HepG2 (cell line): ENCODE measurements around the gene IL21R. TPM values are rescaled to one million over a fixed set of nuclear protein-coding genes. Genes with fewer than 3 reads are reported as not detected.

Experiments
- ATAC-seq: fragments of 200-7000 bp; cut with Tn5 transposase; 3 replicates; pipeline ENCODE4 v1.9.1; 2020; ENCODE audit warnings: mild to moderate bottlenecking, moderate library complexity
- BruUV-seq: library from RNA; stranded (reverse); fragments of 400-500 nt; replicated peaks from 2 replicates; lab custom pipeline; 2021; lab: Mats Ljungman, UMichigan
- CTCF ChIA-PET: fragments of 300-600 bp; formaldehyde crosslinking; extraction: SDS; loops from one replicate; lab custom pipeline; 2021; ENCODE audit warnings: low total read pairs, inconsistent platforms, low intra/inter-chr PET ratio; lab: Yijun Ruan, JAX
- POLR2A ChIA-PET: fragments of 350-600 bp; sonication (Branson Sonifier 250); formaldehyde crosslinking; loops from one replicate; lab custom pipeline; 2020; ENCODE audit warnings: antibody characterized with exemption, inconsistent platforms; lab: Yijun Ruan, JAX
- DNase-seq: peaks from one replicate; pipeline ENCODE4 v3.0.0-alpha.2; 2015; ENCODE audit warnings: low spot score
- FAIRE-seq: peaks from 3 replicates; lab custom pipeline; 2011; peaks lifted over from hg19 to GRCh38; lab: Jason Lieb, UNC
- H2AFZ ChIP-seq: one replicate; pipeline ENCODE4 v1.6.1; 2011; ENCODE audit warnings: low read length, inconsistent platforms
- H3K27ac ChIP-seq: fragments of 300-600 bp; 3 replicates; pipeline ENCODE4 v1.8.0; 2011; ENCODE audit warnings: mixed run types, mild to moderate bottlenecking, mixed read lengths, low read length, inconsistent platforms; ENCODE audit not compliant: insufficient read depth; ENCODE audit errors: extremely low read length
- H3K27me3 ChIP-seq, 2 experiments: fragments of 200-600 bp in 1 of 2; 2 replicates in 1 of 2; 3 replicates in 1 of 2; pipeline versions ENCODE4 v1.6.0 to v1.8.0; 2011; ENCODE audit warnings: low read length in 2 of 2, mild to moderate bottlenecking in 2 of 2, moderate library complexity in 2 of 2, inconsistent platforms in 1 of 2; ENCODE audit not compliant: insufficient read depth in 2 of 2, control insufficient read depth in 1 of 2
- H3K36me3 ChIP-seq, 2 experiments: fragments of 200-600 bp in 1 of 2; replicated peaks in 1 of 2; 2 replicates in 1 of 2; 3 replicates in 1 of 2; pipeline versions ENCODE4 v1.5.1 to v1.8.0; 2011; ENCODE audit warnings: low read length in 2 of 2, inconsistent platforms in 1 of 2; ENCODE audit not compliant: insufficient read depth in 2 of 2, control insufficient read depth in 1 of 2
- H3K4me1 ChIP-seq: 2 replicates; pipeline ENCODE4 v1.5.1; 2012; ENCODE audit warnings: low read length, inconsistent platforms; ENCODE audit not compliant: insufficient read depth
- H3K4me2 ChIP-seq: 2 replicates; pipeline ENCODE4 v1.6.0; 2011; ENCODE audit warnings: low read depth, low read length, inconsistent platforms
- H3K4me3 ChIP-seq, 3 experiments: fragments of 200-600 bp in 1 of 3; sonication (generic), shearing (Covaris generic) in 1 of 3; replicated peaks in 1 of 3; 2 replicates each; pipeline ENCODE4 v1.5.1; 2011 to 2016; ENCODE audit warnings: low read length in 3 of 3, inconsistent platforms in 2 of 3, low read depth in 2 of 3, mild to moderate bottlenecking in 2 of 3, control low read depth in 1 of 3, mixed read lengths in 1 of 3; ENCODE audit not compliant: insufficient read depth in 1 of 3
- H3K79me2 ChIP-seq: one replicate; pipeline ENCODE4 v1.6.1; 2011; ENCODE audit warnings: low read length, inconsistent platforms; ENCODE audit not compliant: insufficient read depth
- H3K9ac ChIP-seq: 2 replicates; pipeline ENCODE4 v1.6.0; 2011; ENCODE audit warnings: mild to moderate bottlenecking, low read depth, low read length, inconsistent platforms; ENCODE audit not compliant: insufficient read depth
- H3K9me3 ChIP-seq: 2 replicates; pipeline ENCODE4 v1.5.1; 2012; ENCODE audit warnings: mild to moderate bottlenecking, low read length
- H4K20me1 ChIP-seq: 2 replicates; pipeline ENCODE4 v1.6.0; 2011; ENCODE audit warnings: inconsistent platforms, mild to moderate bottlenecking, low read length, moderate library complexity; ENCODE audit not compliant: insufficient read depth
- ADNP ChIP-seq: sonication (generic); formaldehyde crosslinking; IDR thresholded peaks from 2 replicates; pipeline ENCODE4 v1.4.0; 2020; ENCODE audit warnings: missing genetic modification reagents
- ARNTL ChIP-seq: sonication (generic); formaldehyde crosslinking; IDR thresholded peaks from 2 replicates; pipeline ENCODE4 v1.4.0; 2020; ENCODE audit warnings: mild to moderate bottlenecking, missing genetic modification reagents
- BCL6 ChIP-seq: IDR thresholded peaks from 2 replicates; pipeline ENCODE4 v1.6.1; 2016; ENCODE audit warnings: missing genetic modification reagents, missing compliant biosample characterization
- HDAC2 ChIP-seq: sonication (generic); formaldehyde crosslinking; IDR thresholded peaks from 2 replicates; pipeline ENCODE4 v1.4.0; 2020; ENCODE audit warnings: missing genetic modification reagents
- HOXA9 ChIP-seq: sonication (generic); formaldehyde crosslinking; IDR thresholded peaks from 2 replicates; pipeline ENCODE4 v1.8.1; 2022; ENCODE audit warnings: missing genetic modification reagents, mild to moderate bottlenecking, moderate library complexity, borderline replicate concordance
- NR2C2 ChIP-seq: sonication (generic); formaldehyde crosslinking; IDR thresholded peaks from 2 replicates; pipeline ENCODE4 v1.4.0; 2020; ENCODE audit warnings: missing genetic modification reagents, mild to moderate bottlenecking, moderate library complexity, borderline replicate concordance
- PHF5A ChIP-seq: IDR thresholded peaks from one replicate; pipeline ENCODE4 v1.6.1; 2018; ENCODE audit warnings: low read depth, missing genetic modification reagents; ENCODE audit not compliant: unreplicated experiment
- TSC22D2 ChIP-seq: sonication (generic); formaldehyde crosslinking; IDR thresholded peaks from 2 replicates; pipeline ENCODE4 v1.5.1; 2020; ENCODE audit warnings: missing genetic modification reagents, mild to moderate bottlenecking, borderline replicate concordance
- ZNF253 ChIP-seq: sonication (generic); formaldehyde crosslinking; IDR thresholded peaks from 2 replicates; pipeline ENCODE4 v1.8.0; 2022; ENCODE audit warnings: mild to moderate bottlenecking, missing genetic modification reagents, borderline replicate concordance
- ZNF570 ChIP-seq: sonication (generic); formaldehyde crosslinking; IDR thresholded peaks from 2 replicates; pipeline ENCODE4 v1.4.0; 2020; ENCODE audit warnings: mild to moderate bottlenecking, missing genetic modification reagents, borderline replicate concordance
- ZNF777 ChIP-seq: sonication (generic); formaldehyde crosslinking; IDR thresholded peaks from 2 replicates; pipeline ENCODE4 v1.4.0; 2020; ENCODE audit warnings: missing genetic modification reagents
- WGBS: methylation state at CpG from one replicate; pipeline ENCODE4 v1.1.6; 2017; ENCODE audit warnings: low lambda C conversion rate; 5-methylcytosine and 5-hydroxymethylcytosine counted together
- in situ Hi-C: cut with HindIII; loops from 2 replicates; pipeline ENCODE4 v1.10.0; 2017; ENCODE audit warnings: low pct_unique_long_range_greater_than_20kb; ENCODE audit not compliant: extremely low pct_ligation_motif_present
- intact Hi-C: fragments of 100-400 bp; cut with micrococcal nuclease; formaldehyde crosslinking; loops from one replicate; pipeline ENCODE4 v1.10.0; 2022; ENCODE audit not compliant: unreplicated experiment
- polyA plus RNA-seq, 8 experiments: library from polyadenylated mRNA; depleted of rRNA in 3 of 8; stranded (reverse) in 7 of 8; unstranded in 1 of 8; fragments of >200 nt; fragmentation: Illumina TruSeq in 4 of 8; extraction: Trizol in 4 of 8; gene quantifications; 2 replicates each; pipeline versions ENCODE4 v1.2.1 to v1.2.3, GENCODE V29; 2011 to 2016; ENCODE audit warnings: low read depth in 4 of 8, missing spikeins in 1 of 8, mixed read lengths in 1 of 8; ENCODE audit not compliant: insufficient read depth in 1 of 8
- total RNA-seq, 5 experiments: library from RNA; depleted of rRNA; stranded (reverse); fragments of >200 nt; fragmentation: Illumina TruSeq; extraction: Trizol; gene quantifications; 2 replicates each; pipeline ENCODE4 v1.2.3, GENCODE V29; 2016; ENCODE audit warnings: low read depth in 1 of 5
- TF ChIP-seq, protein P1 (sequence below): IDR thresholded peaks from 2 replicates; pipeline ENCODE4 v1.6.1; 2012; ENCODE audit warnings: low read length, improper control_type of control experiment
- TF ChIP-seq, protein P2 (sequence below): IDR thresholded peaks from 2 replicates; pipeline ENCODE4 v1.6.1; 2016; ENCODE audit warnings: low read depth, borderline replicate concordance
- TF ChIP-seq, protein P3 (sequence below): sonication (generic); formaldehyde crosslinking; IDR thresholded peaks from 2 replicates; pipeline ENCODE4 v1.5.1; 2020; ENCODE audit warnings: mild to moderate bottlenecking, missing genetic modification reagents, moderate library complexity

IL21R gene
- total and polyA plus RNA-seq, 2 of the 13 experiments (the other 11 are each of a cell fraction or from before 2014, with no cell fraction given) = 0.49 to 0.64 TPM

DNA sequence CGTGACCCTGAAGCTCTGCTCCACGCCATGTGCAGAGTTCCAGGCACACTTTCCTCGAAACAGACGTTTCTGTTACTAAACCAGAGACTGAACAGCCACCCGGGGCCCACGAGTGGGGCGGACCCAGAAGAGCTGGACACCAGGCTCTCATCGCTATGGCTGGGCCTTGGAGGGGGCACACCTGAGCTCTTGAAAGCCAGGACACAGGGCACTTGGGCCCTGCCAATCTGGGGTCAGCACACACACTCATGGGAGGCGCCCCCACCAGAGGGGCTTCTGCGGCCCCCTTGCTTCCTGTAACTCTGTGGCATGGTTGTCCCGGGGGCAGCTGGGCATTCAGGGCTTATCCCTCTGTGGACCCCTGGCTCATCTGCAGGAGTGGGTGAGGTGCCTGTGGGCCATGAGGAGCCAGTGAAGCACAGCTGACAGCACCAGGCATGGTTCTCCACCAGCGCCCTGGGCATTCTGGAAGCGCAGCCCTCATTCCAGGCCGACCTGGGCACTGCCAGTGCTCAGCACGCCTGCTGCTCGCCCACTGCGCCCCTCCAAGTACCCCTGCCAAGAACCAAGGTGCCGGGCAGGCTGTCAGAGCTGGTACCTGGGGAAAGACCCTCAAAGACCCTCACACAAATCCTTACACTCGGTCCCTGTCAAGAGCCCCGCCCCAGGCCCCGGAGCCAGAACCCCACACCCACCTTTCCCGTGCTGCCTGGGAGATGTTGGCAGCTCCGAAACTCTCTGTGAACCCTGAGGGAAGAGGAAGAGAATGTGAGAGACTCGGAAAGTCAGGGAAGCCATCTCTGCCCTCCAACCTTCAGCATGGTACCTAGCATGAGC lies 61.1 kb downstream of the IL21R start:
- DNase-seq (no peak), FAIRE-seq (no peak), ATAC-seq (no peak)
- H3K4me3 ChIP-seq = no peak overlapping the region
- H3K36me3 ChIP-seq = peaks cover 54 to 84% of the 10 kb centered on the region in 2 experiments
- no peak overlapping the region for H2AFZ ChIP-seq
- no peak overlapping the region for H3K9ac ChIP-seq
- TF ChIP-seq NR2C2 (CRISPR knock-in tag) (no peak), PHF5A (CRISPR knock-in tag) (no peak), ZNF253 (no peak), BCL6 (CRISPR knock-in tag) (no peak), ZNF570 (CRISPR knock-in tag) (no peak), ZNF777 (CRISPR knock-in tag) (no peak), TSC22D2 (CRISPR knock-in tag) (no peak), ADNP (CRISPR knock-in tag) (no peak), ARNTL (CRISPR knock-in tag) (no peak), HDAC2 (CRISPR knock-in tag) (no peak), HOXA9 (no peak)
- TF ChIP-seq, protein P1, sequence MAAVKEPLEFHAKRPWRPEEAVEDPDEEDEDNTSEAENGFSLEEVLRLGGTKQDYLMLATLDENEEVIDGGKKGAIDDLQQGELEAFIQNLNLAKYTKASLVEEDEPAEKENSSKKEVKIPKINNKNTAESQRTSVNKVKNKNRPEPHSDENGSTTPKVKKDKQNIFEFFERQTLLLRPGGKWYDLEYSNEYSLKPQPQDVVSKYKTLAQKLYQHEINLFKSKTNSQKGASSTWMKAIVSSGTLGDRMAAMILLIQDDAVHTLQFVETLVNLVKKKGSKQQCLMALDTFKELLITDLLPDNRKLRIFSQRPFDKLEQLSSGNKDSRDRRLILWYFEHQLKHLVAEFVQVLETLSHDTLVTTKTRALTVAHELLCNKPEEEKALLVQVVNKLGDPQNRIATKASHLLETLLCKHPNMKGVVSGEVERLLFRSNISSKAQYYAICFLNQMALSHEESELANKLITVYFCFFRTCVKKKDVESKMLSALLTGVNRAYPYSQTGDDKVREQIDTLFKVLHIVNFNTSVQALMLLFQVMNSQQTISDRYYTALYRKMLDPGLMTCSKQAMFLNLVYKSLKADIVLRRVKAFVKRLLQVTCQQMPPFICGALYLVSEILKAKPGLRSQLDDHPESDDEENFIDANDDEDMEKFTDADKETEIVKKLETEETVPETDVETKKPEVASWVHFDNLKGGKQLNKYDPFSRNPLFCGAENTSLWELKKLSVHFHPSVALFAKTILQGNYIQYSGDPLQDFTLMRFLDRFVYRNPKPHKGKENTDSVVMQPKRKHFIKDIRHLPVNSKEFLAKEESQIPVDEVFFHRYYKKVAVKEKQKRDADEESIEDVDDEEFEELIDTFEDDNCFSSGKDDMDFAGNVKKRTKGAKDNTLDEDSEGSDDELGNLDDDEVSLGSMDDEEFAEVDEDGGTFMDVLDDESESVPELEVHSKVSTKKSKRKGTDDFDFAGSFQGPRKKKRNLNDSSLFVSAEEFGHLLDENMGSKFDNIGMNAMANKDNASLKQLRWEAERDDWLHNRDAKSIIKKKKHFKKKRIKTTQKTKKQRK = no peak
- TF ChIP-seq, protein P2, sequence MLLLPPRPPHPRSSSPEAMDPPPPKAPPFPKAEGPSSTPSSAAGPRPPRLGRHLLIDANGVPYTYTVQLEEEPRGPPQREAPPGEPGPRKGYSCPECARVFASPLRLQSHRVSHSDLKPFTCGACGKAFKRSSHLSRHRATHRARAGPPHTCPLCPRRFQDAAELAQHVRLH (CRISPR knock-in tag) = no peak
- TF ChIP-seq, protein P3, sequence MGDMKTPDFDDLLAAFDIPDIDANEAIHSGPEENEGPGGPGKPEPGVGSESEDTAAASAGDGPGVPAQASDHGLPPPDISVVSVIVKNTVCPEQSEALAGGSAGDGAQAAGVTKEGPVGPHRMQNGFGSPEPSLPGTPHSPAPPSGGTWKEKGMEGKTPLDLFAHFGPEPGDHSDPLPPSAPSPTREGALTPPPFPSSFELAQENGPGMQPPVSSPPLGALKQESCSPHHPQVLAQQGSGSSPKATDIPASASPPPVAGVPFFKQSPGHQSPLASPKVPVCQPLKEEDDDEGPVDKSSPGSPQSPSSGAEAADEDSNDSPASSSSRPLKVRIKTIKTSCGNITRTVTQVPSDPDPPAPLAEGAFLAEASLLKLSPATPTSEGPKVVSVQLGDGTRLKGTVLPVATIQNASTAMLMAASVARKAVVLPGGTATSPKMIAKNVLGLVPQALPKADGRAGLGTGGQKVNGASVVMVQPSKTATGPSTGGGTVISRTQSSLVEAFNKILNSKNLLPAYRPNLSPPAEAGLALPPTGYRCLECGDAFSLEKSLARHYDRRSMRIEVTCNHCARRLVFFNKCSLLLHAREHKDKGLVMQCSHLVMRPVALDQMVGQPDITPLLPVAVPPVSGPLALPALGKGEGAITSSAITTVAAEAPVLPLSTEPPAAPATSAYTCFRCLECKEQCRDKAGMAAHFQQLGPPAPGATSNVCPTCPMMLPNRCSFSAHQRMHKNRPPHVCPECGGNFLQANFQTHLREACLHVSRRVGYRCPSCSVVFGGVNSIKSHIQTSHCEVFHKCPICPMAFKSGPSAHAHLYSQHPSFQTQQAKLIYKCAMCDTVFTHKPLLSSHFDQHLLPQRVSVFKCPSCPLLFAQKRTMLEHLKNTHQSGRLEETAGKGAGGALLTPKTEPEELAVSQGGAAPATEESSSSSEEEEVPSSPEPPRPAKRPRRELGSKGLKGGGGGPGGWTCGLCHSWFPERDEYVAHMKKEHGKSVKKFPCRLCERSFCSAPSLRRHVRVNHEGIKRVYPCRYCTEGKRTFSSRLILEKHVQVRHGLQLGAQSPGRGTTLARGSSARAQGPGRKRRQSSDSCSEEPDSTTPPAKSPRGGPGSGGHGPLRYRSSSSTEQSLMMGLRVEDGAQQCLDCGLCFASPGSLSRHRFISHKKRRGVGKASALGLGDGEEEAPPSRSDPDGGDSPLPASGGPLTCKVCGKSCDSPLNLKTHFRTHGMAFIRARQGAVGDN = no peak
- in situ Hi-C loops (no loop called here), intact Hi-C loops (no loop called here)
- no TSS peak for BruUV-seq
- CTCF ChIA-PET = no interaction called here
- no peaks in the 10 kb centered on the region for H3K9me3 ChIP-seq
- no peaks in the 10 kb centered on the region for H3K27me3 ChIP-seq
- 95% methylated on average over 10 of the region's 24 CpGs for WGBS
- no peak overlapping the region for H3K4me2 ChIP-seq
- H3K27ac ChIP-seq = no peak overlapping the region
- H3K79me2 ChIP-seq = no peaks in the 10 kb centered on the region
- no peaks in the 10 kb centered on the region for H3K4me1 ChIP-seq
- H4K20me1 ChIP-seq = no peaks in the 10 kb centered on the region
- POLR2A ChIA-PET = no interaction called here
